SK-N-SH treated with all-trans-retinoic acid at 6 μM for 48 hours (cell line): ENCODE data around the gene ADAM19.

ENCODE experiments used
- ARNTL ChIP-seq: fragments of 450-650 bp; formaldehyde crosslinking; IDR thresholded peaks from 2 replicates; pipeline ENCODE4 v1.5.0; 2020; ENCODE audit warnings: low read depth, mild to moderate bottlenecking, moderate library complexity, borderline replicate concordance
- CSDC2 ChIP-seq: fragments of 250-450 bp; sonication (Bioruptor Pico); IDR thresholded peaks from 2 replicates; pipeline ENCODE4 v1.5.0; 2020; ENCODE audit warnings: mild to moderate bottlenecking, moderate library complexity
- GLIS3 ChIP-seq: fragments of 250-450 bp; sonication (Bioruptor Pico); IDR thresholded peaks from 2 replicates; pipeline ENCODE4 v1.5.0; 2020; ENCODE audit warnings: mild to moderate bottlenecking, moderate library complexity
- ISL1 ChIP-seq: fragments of 250-450 bp; sonication (Bioruptor Pico); IDR thresholded peaks from 2 replicates; pipeline ENCODE4 v2.1.2; 2022; ENCODE audit warnings: mild to moderate bottlenecking, moderate library complexity
- PPARA ChIP-seq: fragments of 250-450 bp; sonication (Bioruptor Pico); IDR thresholded peaks from 2 replicates; pipeline ENCODE4 v1.5.0; 2020; ENCODE audit warnings: mild to moderate bottlenecking, borderline replicate concordance
- RARB ChIP-seq: fragments of 250-450 bp; sonication (Bioruptor Pico); IDR thresholded peaks from 2 replicates; pipeline ENCODE4 v1.8.0; 2021; ENCODE audit warnings: mild to moderate bottlenecking, moderate library complexity
- TCF4 ChIP-seq: fragments of 250-450 bp; sonication (Bioruptor Pico); IDR thresholded peaks from 2 replicates; pipeline ENCODE4 v1.8.0; 2021; ENCODE audit warnings: mild to moderate bottlenecking, moderate library complexity, borderline replicate concordance
- TOX ChIP-seq: fragments of 250-450 bp; sonication (Bioruptor Pico); IDR thresholded peaks from 2 replicates; pipeline ENCODE4 v1.8.0; 2021; ENCODE audit warnings: mild to moderate bottlenecking, moderate library complexity, borderline replicate concordance
- ZFP3 ChIP-seq: fragments of 250-450 bp; sonication (Bioruptor Pico); IDR thresholded peaks from 2 replicates; pipeline ENCODE4 v1.5.0; 2020; ENCODE audit warnings: mild to moderate bottlenecking, moderate library complexity
- ZFP30 ChIP-seq: fragments of 450-650 bp; formaldehyde crosslinking; IDR thresholded peaks from 2 replicates; pipeline ENCODE4 v1.5.0; 2022; ENCODE audit warnings: mild to moderate bottlenecking, moderate library complexity
- ZNF8 ChIP-seq: fragments of 450-650 bp; formaldehyde crosslinking; IDR thresholded peaks from 2 replicates; pipeline ENCODE4 v1.5.0; 2020; ENCODE audit warnings: mild to moderate bottlenecking, moderate library complexity
- TF ChIP-seq, protein P1 (sequence below): fragments of 250-450 bp; sonication (Bioruptor Pico); IDR thresholded peaks from 2 replicates; pipeline ENCODE4 v1.5.0; 2020; ENCODE audit warnings: mild to moderate bottlenecking, moderate library complexity
- TF ChIP-seq, protein P2 (sequence below): fragments of 250-450 bp; sonication (Bioruptor Pico); IDR thresholded peaks from 2 replicates; pipeline ENCODE4 v1.8.0; 2020; ENCODE audit warnings: mild to moderate bottlenecking, moderate library complexity, borderline replicate concordance
- TF ChIP-seq, protein P3 (sequence below): fragments of 250-450 bp; sonication (Bioruptor Pico); IDR thresholded peaks from 2 replicates; pipeline ENCODE4 v1.5.1; 2020; ENCODE audit warnings: low read depth, mild to moderate bottlenecking, moderate library complexity

DNA sequence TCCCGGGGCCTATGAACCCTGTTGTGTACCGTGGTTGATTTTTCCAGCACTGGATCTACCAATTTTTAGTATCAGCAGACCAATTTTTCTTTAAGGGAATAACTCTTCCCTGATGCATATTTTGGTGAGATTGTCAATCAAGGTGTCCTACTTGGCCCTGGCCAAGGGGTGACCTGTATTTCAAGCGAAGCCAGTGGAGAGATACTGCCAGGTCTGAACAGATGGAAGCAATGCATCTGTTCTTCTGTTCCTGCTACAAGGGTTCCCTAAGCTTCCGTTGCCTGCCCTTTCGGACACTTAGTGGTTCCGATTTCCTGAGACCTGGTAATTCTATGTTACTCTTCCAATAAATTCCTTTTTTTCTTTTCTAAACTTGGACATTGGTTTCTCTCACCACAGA, 37.3 kb downstream of the ADAM19 start:
- TF ChIP-seq TOX (CRISPR knock-in tag) = no peak
- no peak for TF ChIP-seq ZFP3
- TF ChIP-seq, protein P1, sequence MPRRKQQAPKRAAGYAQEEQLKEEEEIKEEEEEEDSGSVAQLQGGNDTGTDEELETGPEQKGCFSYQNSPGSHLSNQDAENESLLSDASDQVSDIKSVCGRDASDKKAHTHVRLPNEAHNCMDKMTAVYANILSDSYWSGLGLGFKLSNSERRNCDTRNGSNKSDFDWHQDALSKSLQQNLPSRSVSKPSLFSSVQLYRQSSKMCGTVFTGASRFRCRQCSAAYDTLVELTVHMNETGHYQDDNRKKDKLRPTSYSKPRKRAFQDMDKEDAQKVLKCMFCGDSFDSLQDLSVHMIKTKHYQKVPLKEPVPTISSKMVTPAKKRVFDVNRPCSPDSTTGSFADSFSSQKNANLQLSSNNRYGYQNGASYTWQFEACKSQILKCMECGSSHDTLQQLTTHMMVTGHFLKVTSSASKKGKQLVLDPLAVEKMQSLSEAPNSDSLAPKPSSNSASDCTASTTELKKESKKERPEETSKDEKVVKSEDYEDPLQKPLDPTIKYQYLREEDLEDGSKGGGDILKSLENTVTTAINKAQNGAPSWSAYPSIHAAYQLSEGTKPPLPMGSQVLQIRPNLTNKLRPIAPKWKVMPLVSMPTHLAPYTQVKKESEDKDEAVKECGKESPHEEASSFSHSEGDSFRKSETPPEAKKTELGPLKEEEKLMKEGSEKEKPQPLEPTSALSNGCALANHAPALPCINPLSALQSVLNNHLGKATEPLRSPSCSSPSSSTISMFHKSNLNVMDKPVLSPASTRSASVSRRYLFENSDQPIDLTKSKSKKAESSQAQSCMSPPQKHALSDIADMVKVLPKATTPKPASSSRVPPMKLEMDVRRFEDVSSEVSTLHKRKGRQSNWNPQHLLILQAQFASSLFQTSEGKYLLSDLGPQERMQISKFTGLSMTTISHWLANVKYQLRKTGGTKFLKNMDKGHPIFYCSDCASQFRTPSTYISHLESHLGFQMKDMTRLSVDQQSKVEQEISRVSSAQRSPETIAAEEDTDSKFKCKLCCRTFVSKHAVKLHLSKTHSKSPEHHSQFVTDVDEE (CRISPR knock-in tag) = no peak
- TF ChIP-seq, protein P2, sequence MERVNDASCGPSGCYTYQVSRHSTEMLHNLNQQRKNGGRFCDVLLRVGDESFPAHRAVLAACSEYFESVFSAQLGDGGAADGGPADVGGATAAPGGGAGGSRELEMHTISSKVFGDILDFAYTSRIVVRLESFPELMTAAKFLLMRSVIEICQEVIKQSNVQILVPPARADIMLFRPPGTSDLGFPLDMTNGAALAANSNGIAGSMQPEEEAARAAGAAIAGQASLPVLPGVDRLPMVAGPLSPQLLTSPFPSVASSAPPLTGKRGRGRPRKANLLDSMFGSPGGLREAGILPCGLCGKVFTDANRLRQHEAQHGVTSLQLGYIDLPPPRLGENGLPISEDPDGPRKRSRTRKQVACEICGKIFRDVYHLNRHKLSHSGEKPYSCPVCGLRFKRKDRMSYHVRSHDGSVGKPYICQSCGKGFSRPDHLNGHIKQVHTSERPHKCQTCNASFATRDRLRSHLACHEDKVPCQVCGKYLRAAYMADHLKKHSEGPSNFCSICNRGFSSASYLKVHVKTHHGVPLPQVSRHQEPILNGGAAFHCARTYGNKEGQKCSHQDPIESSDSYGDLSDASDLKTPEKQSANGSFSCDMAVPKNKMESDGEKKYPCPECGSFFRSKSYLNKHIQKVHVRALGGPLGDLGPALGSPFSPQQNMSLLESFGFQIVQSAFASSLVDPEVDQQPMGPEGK (CRISPR knock-in tag) = no peak
- no peak for TF ChIP-seq ZNF8 (CRISPR knock-in tag)
- no peak for TF ChIP-seq PPARA
- TF ChIP-seq, protein P3, sequence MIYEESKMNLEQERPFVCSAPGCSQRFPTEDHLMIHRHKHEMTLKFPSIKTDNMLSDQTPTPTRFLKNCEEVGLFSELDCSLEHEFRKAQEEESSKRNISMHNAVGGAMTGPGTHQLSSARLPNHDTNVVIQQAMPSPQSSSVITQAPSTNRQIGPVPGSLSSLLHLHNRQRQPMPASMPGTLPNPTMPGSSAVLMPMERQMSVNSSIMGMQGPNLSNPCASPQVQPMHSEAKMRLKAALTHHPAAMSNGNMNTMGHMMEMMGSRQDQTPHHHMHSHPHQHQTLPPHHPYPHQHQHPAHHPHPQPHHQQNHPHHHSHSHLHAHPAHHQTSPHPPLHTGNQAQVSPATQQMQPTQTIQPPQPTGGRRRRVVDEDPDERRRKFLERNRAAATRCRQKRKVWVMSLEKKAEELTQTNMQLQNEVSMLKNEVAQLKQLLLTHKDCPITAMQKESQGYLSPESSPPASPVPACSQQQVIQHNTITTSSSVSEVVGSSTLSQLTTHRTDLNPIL = no peak
- TF ChIP-seq ZFP30 (CRISPR knock-in tag) = no peak
- TF ChIP-seq CSDC2 = no peak
- TF ChIP-seq TCF4 (CRISPR knock-in tag) = no peak
- no peak for TF ChIP-seq ISL1
- no peak for TF ChIP-seq GLIS3 (CRISPR knock-in tag)
- no peak for TF ChIP-seq RARB (CRISPR knock-in tag)
- TF ChIP-seq ARNTL = no peak
